Measurements from ENCODE around the gene HAUS5. TPM values are rescaled to one million over a fixed set of nuclear protein-coding genes. Genes with fewer than 3 reads are reported as not detected.

HAUS5 gene
- total and polyA plus RNA-seq, 2 of the 8 experiments (the other 6 are each of a cell fraction or from before 2014, with no cell fraction given): 13.8 to 25.7 TPM

GRCh38 chr19:35621708-35622107, 9.2 kb downstream of the HAUS5 start:
- ChIA-PET POLR2A (ENCODE audit: partially characterized antibody) (interaction anchor here (1.1 to 1.2 kb wide), 3 partner anchors 9 to 91 kb away, joined by 3 to 5 read pairs (median 3); partner anchors contain the start of gene HAUS5), CTCF (ENCODE audit: partially characterized antibody) (interaction anchor here (0.6 to 3.6 kb wide), 3 partner anchors 9 to 254 kb away, joined by 3 to 14 read pairs (median 3); partner anchors contain the start of gene HAUS5)
- no peak overlapping the region for H3K9ac ChIP-seq (replicated peaks in 1 of 4; ENCODE audit: extremely low read depth in 1 of 4, low read depth in 3 of 4, low read length in 3 of 4)
- peaks cover 0 to 5% of the 10 kb centered on the region in 2 experiments for H4K20me1 ChIP-seq (replicated peaks in 1 of 2; ENCODE audit: control insufficient read depth in 1 of 2, insufficient read depth in 2 of 2, low read length in 2 of 2)
- no peak overlapping the region for H4K91ac ChIP-seq (replicated peaks; ENCODE audit: insufficient read length, low read length)
- no peaks in the 10 kb centered on the region for H3K79me2 ChIP-seq (ENCODE audit: control insufficient read depth in 1 of 2, insufficient read depth in 2 of 2, low read length in 2 of 2)
- no peak overlapping the region for H2BK5ac ChIP-seq (ENCODE audit: low read depth, low read length)
- H3K4me1 ChIP-seq (replicated peaks in 1 of 4; ENCODE audit: control insufficient read depth in 3 of 4, insufficient read depth in 4 of 4, low read length in 3 of 4): no peaks in the 10 kb centered on the region
- TF ChIP-seq FOSL1 (IDR thresholded peaks at IDR 0.05; ENCODE audit: insufficient read depth, low read depth, low read length) (no peak), SP2 (IDR thresholded peaks at IDR 0.05; ENCODE audit: low read length) (no peak), CTBP2 (IDR thresholded peaks at IDR 0.05; ENCODE audit: borderline replicate concordance, insufficient read depth, insufficient read length, low read length) (no peak), ASH2L (IDR thresholded peaks at IDR 0.05; ENCODE audit: low read length) (no peak), HDAC6 (IDR thresholded peaks at IDR 0.05; ENCODE audit: low read depth, low read length) (no peak), NANOG (IDR thresholded peaks at IDR 0.05; ENCODE audit: insufficient read depth, low read depth, low read length, poor library complexity, severe bottlenecking) (no peak), CHD2 (IDR thresholded peaks at IDR 0.05; ENCODE audit: low read length) (no peak), BCL11A (IDR thresholded peaks at IDR 0.05; ENCODE audit: low read depth in 2 of 2, low read length in 2 of 2) (no peak)
- TF ChIP-seq, protein P1, sequence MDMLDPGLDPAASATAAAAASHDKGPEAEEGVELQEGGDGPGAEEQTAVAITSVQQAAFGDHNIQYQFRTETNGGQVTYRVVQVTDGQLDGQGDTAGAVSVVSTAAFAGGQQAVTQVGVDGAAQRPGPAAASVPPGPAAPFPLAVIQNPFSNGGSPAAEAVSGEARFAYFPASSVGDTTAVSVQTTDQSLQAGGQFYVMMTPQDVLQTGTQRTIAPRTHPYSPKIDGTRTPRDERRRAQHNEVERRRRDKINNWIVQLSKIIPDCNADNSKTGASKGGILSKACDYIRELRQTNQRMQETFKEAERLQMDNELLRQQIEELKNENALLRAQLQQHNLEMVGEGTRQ (IDR thresholded peaks at IDR 0.05; ENCODE audit: low read length): no peak
- H2BK12ac ChIP-seq (ENCODE audit: low read depth, low read length): no peak overlapping the region
- H3K56ac ChIP-seq (replicated peaks; ENCODE audit: insufficient read length, low read depth, low read length): no peak overlapping the region
- H3K4ac ChIP-seq (replicated peaks; ENCODE audit: insufficient read length, low read depth, low read length): no peak overlapping the region
- no peak overlapping the region for H2AFZ ChIP-seq (ENCODE audit: low read length)
- no peak overlapping the region for H4K5ac ChIP-seq (ENCODE audit: insufficient read length, low read depth, low read length)
- H3K23me2 ChIP-seq (ENCODE audit: low read depth, low read length): no peaks in the 10 kb centered on the region
- H3K27me3 ChIP-seq (replicated peaks in 1 of 4; ENCODE audit: control insufficient read depth in 3 of 4, extremely low read depth in 1 of 4, insufficient read depth in 3 of 4, low read length in 3 of 4): no peaks in the 10 kb centered on the region
- no peak overlapping the region for H2BK120ac ChIP-seq (replicated peaks; ENCODE audit: low read depth, low read length)
- no peak overlapping the region for H2BK15ac ChIP-seq (ENCODE audit: low read length)
- no peak for FAIRE-seq
- peaks cover 4 to 14% (median 5%) of the 10 kb centered on the region in 4 experiments; a peak in 4 of 8 replicates for H3K36me3 ChIP-seq (ENCODE audit: control insufficient read depth in 2 of 4, insufficient read depth in 4 of 4, low read length in 3 of 4)
- H3K79me1 ChIP-seq (ENCODE audit: low read depth, low read length): no peaks in the 10 kb centered on the region
- DNase-seq (ENCODE audit: low read depth in 1 of 2, low spot score in 2 of 2): no peak
- no peak overlapping the region for H4K8ac ChIP-seq (ENCODE audit: extremely low read depth, insufficient read depth, low read length)
- WGBS, 2 experiments (ENCODE audit: extremely low coverage in 1 of 2, insufficient coverage in 1 of 2, insufficient read length in 1 of 2, insufficient replicate concordance in 2 of 2, low coverage in 1 of 2, low lambda C conversion rate in 2 of 2, missing lambda C conversion rate in 1 of 2): 95% methylated on average over 9 of the region's 9 CpGs; no CpG with 5 or more reads in 1 of the 2 experiments
- no peaks in the 10 kb centered on the region for H3K9me3 ChIP-seq (ENCODE audit: insufficient read depth in 2 of 2, low read depth in 1 of 2, low read length in 1 of 2)
- no peak overlapping the region for H3K23ac ChIP-seq (ENCODE audit: insufficient read length)
- no peak overlapping the region for H3K27ac ChIP-seq (ENCODE audit: low read depth, low read length)
- no peak overlapping the region for H2BK20ac ChIP-seq (ENCODE audit: low read length)
- no peak overlapping the region for H3K4me3 ChIP-seq (ENCODE audit: extremely low read depth in 1 of 4, insufficient read depth in 2 of 4, low read depth in 3 of 4, low read length in 4 of 4)
- no peak overlapping the region for H3K4me2 ChIP-seq (ENCODE audit: insufficient read depth in 1 of 2, low read depth in 2 of 2, low read length in 2 of 2)
- H3K14ac ChIP-seq (ENCODE audit: insufficient read length): no peak overlapping the region
- no peak overlapping the region for H3K18ac ChIP-seq (ENCODE audit: extremely low read depth, low read length)
- no peak overlapping the region for H2AK5ac ChIP-seq (ENCODE audit: low read depth, low read length)
